ENCODE data around the gene CD99L2. TPM values are rescaled to one million over a fixed set of nuclear protein-coding genes. Genes with fewer than 3 reads are reported as not detected.

Gene CD99L2
- total RNA-seq, 1 experiment from 2014 or later = 9.4 TPM

GRCh38 chrX:150856785-150857184, 41.7 kb downstream of the CD99L2 start:
- ChIA-PET POLR2A (no interaction called here), CTCF (interaction anchor here (0.6 kb wide), 1 partner anchor 225 kb away, joined by 3 read pairs; no protein-coding TSS in a partner anchor)
- Mint-ChIP-seq H3K36me3 (peaks cover 10% of the 10 kb centered on the region), H3K4me3 (no peak overlapping the region), H3K9me3 (peaks cover 15% of the 10 kb centered on the region), H3K4me1 (peaks cover 7% of the 10 kb centered on the region; the same call in 1 of the 2 replicates), H3K27me3 (ENCODE audit: low read depth) (no peaks in the 10 kb centered on the region), H3K27ac (no peak overlapping the region)
- ATAC-seq (no peak), DNase-seq (ENCODE audit: low spot score) (no peak)
- no peak for TF ChIP-seq ZNF121 (CRISPR knock-in tag; IDR thresholded peaks at IDR 0.05)
- no peak for TF ChIP-seq TEAD1 (CRISPR knock-in tag; IDR thresholded peaks at IDR 0.05)
- TF ChIP-seq NFATC4 (CRISPR knock-in tag; IDR thresholded peaks at IDR 0.05) = no peak
- no peak for TF ChIP-seq SMAD4 (CRISPR knock-in tag; IDR thresholded peaks at IDR 0.05)
- TF ChIP-seq ZNF138 (CRISPR knock-in tag; conservative IDR thresholded peaks at IDR 0.05) = no peak
- no peak for TF ChIP-seq ZNF317 (CRISPR knock-in tag; IDR thresholded peaks at IDR 0.05; ENCODE audit: borderline replicate concordance, low read depth)
- TF ChIP-seq ATF3 (CRISPR knock-in tag; conservative IDR thresholded peaks at IDR 0.05) = no peak
- no peak for TF ChIP-seq ATF6 (CRISPR knock-in tag; IDR thresholded peaks at IDR 0.05)
- no peak for TF ChIP-seq ZBTB43 (CRISPR knock-in tag; IDR thresholded peaks at IDR 0.05)
- TF ChIP-seq STAT6 (CRISPR knock-in tag; conservative IDR thresholded peaks at IDR 0.05; ENCODE audit: low read depth) = no peak
- TF ChIP-seq ATF2 (CRISPR knock-in tag; IDR thresholded peaks at IDR 0.05; ENCODE audit: borderline replicate concordance, low read depth) = no peak
- no peak for TF ChIP-seq ZNF512 (CRISPR knock-in tag; IDR thresholded peaks at IDR 0.05; ENCODE audit: borderline replicate concordance)
- TF ChIP-seq ARID4B (CRISPR knock-in tag; IDR thresholded peaks at IDR 0.05; ENCODE audit: borderline replicate concordance) = no peak
- TF ChIP-seq USF1 (CRISPR knock-in tag; IDR thresholded peaks at IDR 0.05) = no peak
- no peak for TF ChIP-seq GTF2I (CRISPR knock-in tag; conservative IDR thresholded peaks at IDR 0.05)
- no peak for TF ChIP-seq ZNF219 (CRISPR knock-in tag; IDR thresholded peaks at IDR 0.05; ENCODE audit: borderline replicate concordance)
- no peak for TF ChIP-seq ELF4 (CRISPR knock-in tag; IDR thresholded peaks at IDR 0.05; ENCODE audit: low read depth)
- TF ChIP-seq CTCF (IDR thresholded peaks at IDR 0.05) = no peak
- no peak for TF ChIP-seq ERG (CRISPR knock-in tag; IDR thresholded peaks at IDR 0.05)
